Kidney epithelial cell (primary cell): Measurements from ENCODE around the gene ZSCAN1. TPM values are rescaled to one million over a fixed set of nuclear protein-coding genes. Genes with fewer than 3 reads are reported as not detected.

Experiments used
- DNase-seq: peaks from one replicate; pipeline ENCODE4 v3.0.0-alpha.2; 2010; ENCODE audit warnings: low read depth
- H3K27me3 ChIP-seq: 2 replicates; pipeline ENCODE4 v1.6.0; 2011; ENCODE audit warnings: low read length; ENCODE audit not compliant: control insufficient read depth, insufficient read depth
- H3K36me3 ChIP-seq: 2 replicates; pipeline ENCODE4 v1.5.1; 2011; ENCODE audit warnings: low read length; ENCODE audit not compliant: control insufficient read depth, insufficient read depth
- H3K4me3 ChIP-seq: 2 replicates; pipeline ENCODE4 v1.5.1; 2011; ENCODE audit warnings: low read depth, mild to moderate bottlenecking, control low read depth, low read length
- CTCF ChIP-seq: IDR thresholded peaks from 2 replicates; pipeline ENCODE4 v1.5.1; 2011; ENCODE audit warnings: mild to moderate bottlenecking, moderate library complexity, low read length, control low read depth, inconsistent platforms; ENCODE audit not compliant: insufficient read depth, poor library complexity, severe bottlenecking
- total RNA-seq: library from RNA; depleted of rRNA; stranded (reverse); fragments of >200 nt; gene quantifications from 2 replicates; pipeline ENCODE4 v1.2.3, GENCODE V29; 2015

ZSCAN1 gene
- total RNA-seq, 1 donor from 2014 or later: not detected

GRCh38 chr19:58089846-58090245, 56.0 kb downstream of the ZSCAN1 start:
- H3K27me3 ChIP-seq: no peaks in the 10 kb centered on the region
- no peak for DNase-seq
- no peak overlapping the region for H3K4me3 ChIP-seq
- no peak for TF ChIP-seq CTCF
- H3K36me3 ChIP-seq: peaks cover 1% of the 10 kb centered on the region

- no peak for DNase-seq
- no peak overlapping the region for H3K4me3 ChIP-seq
- H3K27me3 ChIP-seq: no peaks in the 10 kb centered on the region
- peaks cover 2% of the 10 kb centered on the region for H3K36me3 ChIP-seq
- TF ChIP-seq CTCF: no peak
Measured at GRCh38 chr19:58091251-58091995, 57.6 kb downstream of the ZSCAN1 start.

- DNase-seq: no peak
- Histone ChIP-seq H3K4me3 (no peak overlapping the region), H3K27me3 (no peaks in the 10 kb centered on the region), H3K36me3 (peaks cover 2% of the 10 kb centered on the region)
- TF ChIP-seq CTCF: no peak
Measured at GRCh38 chr19:58093071-58093470, 59.2 kb downstream of the ZSCAN1 start.

- Histone ChIP-seq H3K36me3 (peaks cover 2% of the 10 kb centered on the region), H3K4me3 (no peak overlapping the region), H3K27me3 (no peaks in the 10 kb centered on the region)
- no peak for DNase-seq
- no peak for TF ChIP-seq CTCF
Measured at GRCh38 chr19:58095328-58095727, 61.5 kb downstream of the ZSCAN1 start.

GRCh38 chr19:58096884-58097283, 63.1 kb downstream of the ZSCAN1 start:
- no peak for TF ChIP-seq CTCF
- Histone ChIP-seq H3K27me3 (no peaks in the 10 kb centered on the region), H3K36me3 (peaks cover 2% of the 10 kb centered on the region), H3K4me3 (no peak overlapping the region)
- DNase-seq: no peak

GRCh38 chr19:58097349-58097748, 63.5 kb downstream of the ZSCAN1 start:
- no peak for DNase-seq
- peak overlapping the region; percentile 84 for H3K4me3 ChIP-seq
- peaks cover 2% of the 10 kb centered on the region for H3K36me3 ChIP-seq
- H3K27me3 ChIP-seq: no peaks in the 10 kb centered on the region
- no peak for TF ChIP-seq CTCF
